Measurements from ENCODE around the gene SLC38A8.

SLC38A8 gene

GRCh38 chr16:83973581-83974385 lies 68.8 kb downstream of the SLC38A8 start:
- Histone ChIP-seq H3K9me3 (ENCODE audit: control insufficient read depth in 1 of 2, low read length in 2 of 2) (peaks cover under 1 to 9% of the 10 kb centered on the region in 2 donors), H3K36me3 (ENCODE audit: control insufficient read depth in 1 of 2, insufficient read depth in 2 of 2, low read length in 2 of 2) (no peaks in the 10 kb centered on the region), H3K4me3 (ENCODE audit: low read depth in 1 of 2, low read length in 2 of 2) (no peak overlapping the region), H3K27ac (ENCODE audit: low read length) (no peak overlapping the region), H3K4me1 (ENCODE audit: control insufficient read depth in 1 of 2, insufficient read depth in 2 of 2, low read length in 2 of 2) (no peaks in the 10 kb centered on the region), H3K27me3 (ENCODE audit: low read depth, low read length) (no peaks in the 10 kb centered on the region)

DNA sequence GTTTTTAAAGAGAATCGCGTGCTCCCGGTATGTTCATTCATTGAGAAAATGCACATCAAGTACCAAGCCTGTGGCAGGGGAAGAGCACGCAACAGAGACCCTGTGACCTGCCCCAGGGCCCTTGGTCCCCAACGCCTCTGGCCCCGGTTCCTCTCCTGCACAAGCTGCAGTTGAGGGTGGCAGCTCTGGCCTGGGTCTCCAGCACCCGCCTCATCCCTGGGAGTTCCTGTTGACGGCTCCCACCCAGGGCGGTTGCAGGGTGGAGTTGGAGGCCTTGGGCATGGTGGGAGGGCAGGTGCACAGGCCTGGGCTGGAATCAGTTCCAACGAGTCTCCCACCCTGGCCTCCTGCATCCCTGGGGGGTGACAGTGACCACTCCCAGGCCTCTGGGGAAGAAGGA lies 69.5 kb downstream of the SLC38A8 start:
- Histone ChIP-seq H3K27ac (ENCODE audit: low read length) (no peak overlapping the region), H3K36me3 (ENCODE audit: control insufficient read depth in 1 of 2, insufficient read depth in 2 of 2, low read length in 2 of 2) (no peaks in the 10 kb centered on the region), H3K4me3 (ENCODE audit: low read depth in 1 of 2, low read length in 2 of 2) (no peak overlapping the region), H3K4me1 (ENCODE audit: control insufficient read depth in 1 of 2, insufficient read depth in 2 of 2, low read length in 2 of 2) (no peaks in the 10 kb centered on the region), H3K27me3 (ENCODE audit: low read depth, low read length) (no peaks in the 10 kb centered on the region), H3K9me3 (ENCODE audit: control insufficient read depth in 1 of 2, low read length in 2 of 2) (peaks cover 0 to 4% of the 10 kb centered on the region in 2 donors)

DNA sequence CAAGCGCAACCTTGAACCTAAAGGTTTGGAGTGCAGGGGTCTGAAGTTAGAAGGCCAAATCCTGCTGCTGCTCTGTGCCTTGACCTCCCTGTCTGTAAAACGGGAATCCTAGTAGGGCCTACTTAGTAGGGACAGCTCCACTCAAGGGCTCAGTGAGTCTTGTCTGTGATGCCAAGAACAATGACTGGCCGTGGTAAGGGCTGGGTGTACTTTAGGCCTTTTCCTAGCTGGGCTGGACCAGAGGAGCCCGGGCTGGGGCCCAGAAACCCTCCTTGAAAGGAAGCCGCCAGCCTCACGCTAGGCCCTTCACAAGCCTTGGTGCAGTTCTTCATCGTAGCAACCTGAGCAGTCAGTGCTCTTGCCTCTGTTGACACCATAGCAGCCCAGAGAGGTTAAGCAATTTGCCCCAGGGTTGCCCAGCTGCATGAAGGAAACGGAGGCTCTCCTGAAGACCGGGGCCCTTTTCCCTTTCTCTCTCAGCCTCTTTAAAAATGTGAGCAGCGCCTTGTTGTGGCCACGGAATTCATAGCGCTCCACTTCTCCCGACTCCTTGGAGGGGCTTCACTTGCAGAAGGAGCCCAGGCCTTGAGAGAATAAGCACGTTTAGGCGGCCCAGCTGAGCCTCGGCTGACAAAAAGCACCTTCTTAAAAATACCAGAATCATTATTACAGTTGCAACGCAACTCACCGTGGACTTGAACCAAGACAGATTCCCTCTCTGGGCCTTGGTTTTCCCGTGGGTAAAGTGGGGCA lies 70.2 kb downstream of the SLC38A8 start:
- H3K36me3 ChIP-seq (ENCODE audit: control insufficient read depth in 1 of 2, insufficient read depth in 2 of 2, low read length in 2 of 2) = no peaks in the 10 kb centered on the region
- no peaks in the 10 kb centered on the region for H3K9me3 ChIP-seq (ENCODE audit: control insufficient read depth in 1 of 2, low read length in 2 of 2)
- H3K4me3 ChIP-seq (ENCODE audit: low read depth in 1 of 2, low read length in 2 of 2) = no peak overlapping the region
- no peak overlapping the region for H3K27ac ChIP-seq (ENCODE audit: low read length)
- no peaks in the 10 kb centered on the region for H3K27me3 ChIP-seq (ENCODE audit: low read depth, low read length)
- no peaks in the 10 kb centered on the region for H3K4me1 ChIP-seq (ENCODE audit: control insufficient read depth in 1 of 2, insufficient read depth in 2 of 2, low read length in 2 of 2)

GRCh38 chr16:83971165-83972130 lies 71.1 kb downstream of the SLC38A8 start:
- Histone ChIP-seq H3K4me3 (ENCODE audit: low read depth in 1 of 2, low read length in 2 of 2) (no peak overlapping the region), H3K27ac (ENCODE audit: low read length) (no peak overlapping the region), H3K9me3 (ENCODE audit: control insufficient read depth in 1 of 2, low read length in 2 of 2) (no peaks in the 10 kb centered on the region), H3K27me3 (ENCODE audit: low read depth, low read length) (no peaks in the 10 kb centered on the region), H3K4me1 (ENCODE audit: control insufficient read depth in 1 of 2, insufficient read depth in 2 of 2, low read length in 2 of 2) (no peaks in the 10 kb centered on the region), H3K36me3 (ENCODE audit: control insufficient read depth in 1 of 2, insufficient read depth in 2 of 2, low read length in 2 of 2) (no peaks in the 10 kb centered on the region)

DNA sequence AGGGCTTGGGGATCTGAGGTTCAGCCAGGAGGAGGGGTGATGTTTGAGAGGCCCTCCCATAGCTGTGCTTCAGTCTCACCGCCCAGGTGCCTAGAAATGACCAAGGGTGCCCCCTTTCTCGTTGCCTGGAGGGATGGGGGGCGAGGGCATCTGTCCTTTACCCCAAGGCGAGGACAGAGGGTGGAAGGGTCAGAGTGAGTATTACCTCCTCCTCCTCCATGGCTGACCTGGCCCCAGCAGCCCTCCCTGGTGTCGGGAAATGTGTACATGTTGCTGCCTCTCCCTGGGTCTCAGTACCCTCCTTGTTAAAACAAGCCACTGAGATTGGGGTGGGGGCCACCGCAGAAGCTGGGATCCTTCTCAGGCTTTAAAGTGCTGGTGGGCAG lies 72.2 kb downstream of the SLC38A8 start:
- peaks cover 0 to 8% of the 10 kb centered on the region in 2 donors for H3K36me3 ChIP-seq (ENCODE audit: control insufficient read depth in 1 of 2, insufficient read depth in 2 of 2, low read length in 2 of 2)
- no peaks in the 10 kb centered on the region for H3K9me3 ChIP-seq (ENCODE audit: control insufficient read depth in 1 of 2, low read length in 2 of 2)
- H3K4me3 ChIP-seq (ENCODE audit: low read depth in 1 of 2, low read length in 2 of 2) = no peak overlapping the region
- H3K27ac ChIP-seq (ENCODE audit: low read length) = no peak overlapping the region
- no peaks in the 10 kb centered on the region for H3K4me1 ChIP-seq (ENCODE audit: control insufficient read depth in 1 of 2, insufficient read depth in 2 of 2, low read length in 2 of 2)
- H3K27me3 ChIP-seq (ENCODE audit: low read depth, low read length) = no peaks in the 10 kb centered on the region

DNA sequence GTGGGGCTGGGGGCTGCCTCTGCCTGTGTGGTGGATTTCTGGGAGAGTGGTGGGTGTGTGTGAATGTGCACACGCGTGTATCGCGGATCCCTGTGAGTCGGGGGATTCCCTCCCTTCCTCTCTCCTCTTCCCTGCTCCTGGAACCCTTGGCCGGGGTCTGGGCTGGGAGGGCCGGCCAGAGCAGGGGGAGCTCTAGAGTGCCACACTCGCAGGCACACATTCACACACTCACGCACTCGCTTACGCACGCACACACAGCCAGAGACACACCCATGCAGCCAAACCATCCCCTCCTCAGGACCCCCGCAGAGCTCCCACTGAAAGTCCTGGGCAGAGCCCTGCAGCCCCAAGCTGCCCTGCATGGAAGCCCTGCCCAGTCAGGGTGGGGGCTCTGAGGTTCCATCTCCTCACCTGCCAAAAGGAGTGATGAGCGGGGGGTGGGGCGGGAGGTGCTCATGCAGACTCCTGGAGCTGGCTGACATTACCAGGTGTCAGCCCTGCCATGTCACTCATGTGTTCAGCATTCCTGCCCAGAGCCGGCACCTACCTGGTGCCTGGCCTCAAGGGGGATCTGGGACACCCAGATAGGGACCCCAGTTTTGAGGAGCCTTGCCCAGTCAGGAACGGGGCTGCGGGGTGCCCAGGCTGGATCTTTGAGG lies 72.7 kb downstream of the SLC38A8 start:
- H3K9me3 ChIP-seq (ENCODE audit: control insufficient read depth in 1 of 2, low read length in 2 of 2) = no peaks in the 10 kb centered on the region
- H3K4me1 ChIP-seq (ENCODE audit: control insufficient read depth in 1 of 2, insufficient read depth in 2 of 2, low read length in 2 of 2) = no peaks in the 10 kb centered on the region
- H3K4me3 ChIP-seq (ENCODE audit: low read depth in 1 of 2, low read length in 2 of 2) = no peak overlapping the region
- no peaks in the 10 kb centered on the region for H3K27me3 ChIP-seq (ENCODE audit: low read depth, low read length)
- peaks cover 0 to 13% of the 10 kb centered on the region in 2 donors for H3K36me3 ChIP-seq (ENCODE audit: control insufficient read depth in 1 of 2, insufficient read depth in 2 of 2, low read length in 2 of 2)
- H3K27ac ChIP-seq (ENCODE audit: low read length) = no peak overlapping the region

- H3K27ac ChIP-seq (ENCODE audit: low read length) = no peak overlapping the region
- H3K36me3 ChIP-seq (ENCODE audit: control insufficient read depth in 1 of 2, insufficient read depth in 2 of 2, low read length in 2 of 2) = peaks cover 0 to 18% of the 10 kb centered on the region in 2 donors
- no peak overlapping the region for H3K4me3 ChIP-seq (ENCODE audit: low read depth in 1 of 2, low read length in 2 of 2)
- no peaks in the 10 kb centered on the region for H3K4me1 ChIP-seq (ENCODE audit: control insufficient read depth in 1 of 2, insufficient read depth in 2 of 2, low read length in 2 of 2)
- H3K9me3 ChIP-seq (ENCODE audit: control insufficient read depth in 1 of 2, low read length in 2 of 2) = no peaks in the 10 kb centered on the region
- no peaks in the 10 kb centered on the region for H3K27me3 ChIP-seq (ENCODE audit: low read depth, low read length)
Measured at GRCh38 chr16:83968891-83969649, 73.5 kb downstream of the SLC38A8 start.

DNA sequence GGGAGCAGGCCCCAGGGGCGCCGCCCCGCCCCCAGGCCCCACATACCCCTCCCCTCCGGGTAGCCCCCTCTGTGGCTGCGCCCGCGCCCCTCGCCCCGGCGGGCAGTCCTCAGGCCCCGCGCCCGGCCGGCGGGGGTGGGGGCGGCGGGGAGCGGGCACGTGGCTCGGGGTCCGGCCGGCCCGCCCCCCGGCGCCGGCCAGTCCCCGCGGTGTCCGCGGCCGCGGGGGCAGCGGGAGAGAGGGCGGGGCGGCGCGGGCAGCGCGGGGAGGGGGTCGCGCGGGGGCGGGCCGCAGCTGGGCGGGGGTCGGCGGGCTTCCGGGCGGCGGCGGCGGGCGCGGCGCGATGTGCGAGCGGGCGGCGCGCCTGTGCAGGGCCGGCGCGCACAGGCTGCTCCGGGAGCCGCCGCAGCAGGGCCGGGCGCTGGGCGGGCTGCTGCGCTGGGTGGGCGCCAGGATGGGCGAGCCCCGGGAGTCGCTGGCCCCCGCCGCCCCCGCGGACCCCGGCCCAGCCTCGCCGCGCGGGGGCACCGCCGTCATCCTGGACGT lies 74.2 kb downstream of the SLC38A8 start:
- no peak overlapping the region for H3K4me3 ChIP-seq (ENCODE audit: low read depth in 1 of 2, low read length in 2 of 2)
- no peaks in the 10 kb centered on the region for H3K9me3 ChIP-seq (ENCODE audit: control insufficient read depth in 1 of 2, low read length in 2 of 2)
- H3K4me1 ChIP-seq (ENCODE audit: control insufficient read depth in 1 of 2, insufficient read depth in 2 of 2, low read length in 2 of 2) = no peaks in the 10 kb centered on the region
- H3K27ac ChIP-seq (ENCODE audit: low read length) = no peak overlapping the region
- peaks cover 0 to 24% of the 10 kb centered on the region in 2 donors for H3K36me3 ChIP-seq (ENCODE audit: control insufficient read depth in 1 of 2, insufficient read depth in 2 of 2, low read length in 2 of 2)
- no peaks in the 10 kb centered on the region for H3K27me3 ChIP-seq (ENCODE audit: low read depth, low read length)

GRCh38 chr16:83967838-83968305 lies 74.7 kb downstream of the SLC38A8 start, which contains the start of gene NECAB2:
TSS of gene NECAB2 (plus strand) at chr16:83968244. CDS start at chr16:83968649, 405 bp downstream.
- no peak within 1 kb of the TSS for H3K4me3 ChIP-seq (ENCODE audit: low read depth in 1 of 2, low read length in 2 of 2)
- no peaks in the 10 kb centered on the region for H3K9me3 ChIP-seq (ENCODE audit: control insufficient read depth in 1 of 2, low read length in 2 of 2)
- no peak within 1 kb of the TSS for H3K27ac ChIP-seq (ENCODE audit: low read length)
- H3K4me1 ChIP-seq (ENCODE audit: control insufficient read depth in 1 of 2, insufficient read depth in 2 of 2, low read length in 2 of 2) = no peaks in the 10 kb centered on the region
- H3K36me3 ChIP-seq (ENCODE audit: control insufficient read depth in 1 of 2, insufficient read depth in 2 of 2, low read length in 2 of 2) = peaks cover 0 to 29% of the 10 kb centered on the region in 2 donors
- H3K27me3 ChIP-seq (ENCODE audit: low read depth, low read length) = no peaks in the 10 kb centered on the region

- no peaks in the 10 kb centered on the region for H3K9me3 ChIP-seq (ENCODE audit: control insufficient read depth in 1 of 2, low read length in 2 of 2)
- peaks cover 0 to 34% of the 10 kb centered on the region in 2 donors for H3K36me3 ChIP-seq (ENCODE audit: control insufficient read depth in 1 of 2, insufficient read depth in 2 of 2, low read length in 2 of 2)
- H3K27ac ChIP-seq (ENCODE audit: low read length) = no peak overlapping the region
- H3K27me3 ChIP-seq (ENCODE audit: low read depth, low read length) = no peaks in the 10 kb centered on the region
- H3K4me3 ChIP-seq (ENCODE audit: low read depth in 1 of 2, low read length in 2 of 2) = no peak overlapping the region
- no peaks in the 10 kb centered on the region for H3K4me1 ChIP-seq (ENCODE audit: control insufficient read depth in 1 of 2, insufficient read depth in 2 of 2, low read length in 2 of 2)
Measured at GRCh38 chr16:83967091-83967490, 75.5 kb downstream of the SLC38A8 start.
